HG03442 (cell line): Measurements from ENCODE around the gene NAA38.
"Not testable (repeated sequence)": the region's sequence is repeated elsewhere in the genome, so short reads cannot be mapped to it uniquely, and the experiment has no call there.

ENCODE experiments used
- ATAC-seq: cut with Tn5 transposase; IDR thresholded peaks from one replicate; pipeline ENCODE4 v1.9.1; 2021; ENCODE audit warnings: mild to moderate bottlenecking, moderate library complexity; ENCODE audit not compliant: unreplicated experiment

The NAA38 gene

GRCh38 chr17:7825206-7825990 lies 32.0 kb downstream of the NAA38 start:
- no peak for ATAC-seq

- no peak for ATAC-seq
These were observed 33.1 kb downstream of the NAA38 start for GRCh38 chr17:7824021-7824924.

GRCh38 chr17:7823581-7824001 lies 33.8 kb downstream of the NAA38 start:
- no peak for ATAC-seq

- no peak for ATAC-seq
These were observed 35.2 kb downstream of the NAA38 start for GRCh38 chr17:7822126-7822525.

- no peak for ATAC-seq
These were observed 37.1 kb downstream of the NAA38 start for GRCh38 chr17:7820231-7820630.

- no peak for ATAC-seq
These were observed 38.4 kb downstream of the NAA38 start for GRCh38 chr17:7818746-7819645.

GRCh38 chr17:7818026-7818425 lies 39.3 kb downstream of the NAA38 start:
- no peak for ATAC-seq

- ATAC-seq, result no peak
These were observed 39.8 kb downstream of the NAA38 start for GRCh38 chr17:7817643-7817964.

- no peak for ATAC-seq
These were observed 40.3 kb downstream of the NAA38 start for GRCh38 chr17:7816926-7817642.

GRCh38 chr17:7814969-7815368 lies 42.4 kb downstream of the NAA38 start:
- no peak for ATAC-seq

GRCh38 chr17:7811251-7811650 lies 46.1 kb downstream of the NAA38 start:
- ATAC-seq, result no peak

GRCh38 chr17:7809791-7810343 lies 47.5 kb downstream of the NAA38 start:
- not testable (repeated sequence) for ATAC-seq

- ATAC-seq, result no peak
These were observed 48.1 kb downstream of the NAA38 start for GRCh38 chr17:7809086-7809790.

- ATAC-seq, result no peak
These were observed 50.2 kb downstream of the NAA38 start for GRCh38 chr17:7807206-7807605.
